ENCODE measurements around the gene KIAA1217.
A peak's percentile ranks its signal among the peaks of the same experiment; 100 is the strongest.

KIAA1217 gene

DNA sequence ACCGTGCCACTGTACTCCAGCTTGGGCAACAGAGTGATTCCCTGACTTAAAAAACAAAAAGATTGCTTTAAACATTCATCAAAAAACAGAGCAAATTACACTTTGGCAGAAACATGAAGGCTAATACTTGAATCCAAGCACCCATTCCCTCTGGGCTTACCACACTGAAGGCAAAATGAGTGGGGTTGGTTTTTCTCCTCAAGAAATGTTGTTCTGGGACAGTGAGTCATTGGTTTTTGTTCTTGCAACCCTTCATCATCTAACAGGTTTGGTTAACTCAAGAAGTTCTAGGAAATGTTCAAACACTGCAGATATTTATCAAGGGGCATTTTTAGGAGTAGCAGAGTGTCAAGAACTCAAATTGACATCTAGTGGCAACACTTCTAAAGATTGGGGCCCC, 60.5 kb downstream of the KIAA1217 start:
- Histone ChIP-seq H3K4me3 (ENCODE audit: low read depth, low read length) (no peak overlapping the region), H3K27ac (ENCODE audit: extremely low read depth, low read depth, low read length) (no peak overlapping the region), H3K9me3 (ENCODE audit: control insufficient read depth, insufficient read depth, low read depth, low read length) (no peaks in the 10 kb centered on the region), H3K36me3 (ENCODE audit: control insufficient read depth in 2 of 2, insufficient read depth in 1 of 2, low read length in 2 of 2) (no peaks in the 10 kb centered on the region), H3K4me1 (ENCODE audit: control insufficient read depth, insufficient read depth, low read length) (no peaks in the 10 kb centered on the region)
- ChIA-PET POLR2A (no interaction called here), CTCF (no interaction called here)
- no peak for TF ChIP-seq SCRT1 (tag by site-specific recombination; IDR thresholded peaks at IDR 0.05; ENCODE audit: borderline replicate concordance)
- TF ChIP-seq ZNF548 (tag by site-specific recombination; IDR thresholded peaks at IDR 0.05): no peak
- TF ChIP-seq KLF8 (tag by site-specific recombination; IDR thresholded peaks at IDR 0.05): no peak
- TF ChIP-seq ZNF341 (tag by site-specific recombination; IDR thresholded peaks at IDR 0.05; ENCODE audit: low read depth): no peak
- TF ChIP-seq ZBTB8A (tag by site-specific recombination; IDR thresholded peaks at IDR 0.05): no peak
- no peak for TF ChIP-seq GFI1B (tag by site-specific recombination; IDR thresholded peaks at IDR 0.05)

DNA sequence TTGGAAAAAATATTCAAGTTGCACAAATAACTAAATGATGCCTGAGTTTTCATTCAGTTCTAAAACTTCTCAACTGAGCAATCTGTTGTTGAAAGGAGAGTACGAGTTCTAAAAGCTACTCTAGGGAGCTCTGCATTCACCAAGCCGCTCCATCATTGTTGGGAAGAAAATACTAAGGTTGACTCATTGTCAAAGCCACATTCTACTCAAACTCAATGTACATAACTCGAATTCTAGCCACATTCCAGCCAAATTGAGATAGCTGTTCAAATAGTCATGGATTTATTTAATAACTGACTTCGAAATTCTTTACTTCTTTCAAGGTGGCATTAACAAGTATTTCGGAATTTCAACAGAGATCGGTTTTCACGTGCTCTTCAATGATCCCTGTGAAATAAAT, 63.4 kb downstream of the KIAA1217 start:
- TF ChIP-seq ZNF138 (tag by site-specific recombination; IDR thresholded peaks at IDR 0.05; ENCODE audit: borderline replicate concordance) (no peak), ZNF221 (tag by site-specific recombination; IDR thresholded peaks at IDR 0.05; ENCODE audit: borderline replicate concordance) (no peak), ZNF324 (tag by site-specific recombination; IDR thresholded peaks at IDR 0.05) (no peak)
- TF ChIP-seq, protein P1, sequence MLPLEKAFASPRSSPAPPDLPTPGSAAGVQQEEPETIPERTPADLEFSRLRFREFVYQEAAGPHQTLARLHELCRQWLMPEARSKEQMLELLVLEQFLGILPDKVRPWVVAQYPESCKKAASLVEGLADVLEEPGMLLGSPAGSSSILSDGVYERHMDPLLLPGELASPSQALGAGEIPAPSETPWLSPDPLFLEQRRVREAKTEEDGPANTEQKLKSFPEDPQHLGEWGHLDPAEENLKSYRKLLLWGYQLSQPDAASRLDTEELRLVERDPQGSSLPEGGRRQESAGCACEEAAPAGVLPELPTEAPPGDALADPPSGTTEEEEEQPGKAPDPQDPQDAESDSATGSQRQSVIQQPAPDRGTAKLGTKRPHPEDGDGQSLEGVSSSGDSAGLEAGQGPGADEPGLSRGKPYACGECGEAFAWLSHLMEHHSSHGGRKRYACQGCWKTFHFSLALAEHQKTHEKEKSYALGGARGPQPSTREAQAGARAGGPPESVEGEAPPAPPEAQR (tag by site-specific recombination; IDR thresholded peaks at IDR 0.05): no peak
- Histone ChIP-seq H3K27ac (ENCODE audit: extremely low read depth, low read depth, low read length) (no peak overlapping the region), H3K4me1 (ENCODE audit: control insufficient read depth, insufficient read depth, low read length) (no peaks in the 10 kb centered on the region), H3K4me3 (ENCODE audit: low read depth, low read length) (no peak overlapping the region), H3K36me3 (ENCODE audit: control insufficient read depth in 2 of 2, insufficient read depth in 1 of 2, low read length in 2 of 2) (no peaks in the 10 kb centered on the region), H3K9me3 (ENCODE audit: control insufficient read depth, insufficient read depth, low read depth, low read length) (no peaks in the 10 kb centered on the region)
- CTCF ChIA-PET: no interaction called here
- POLR2A ChIA-PET: no interaction called here

DNA sequence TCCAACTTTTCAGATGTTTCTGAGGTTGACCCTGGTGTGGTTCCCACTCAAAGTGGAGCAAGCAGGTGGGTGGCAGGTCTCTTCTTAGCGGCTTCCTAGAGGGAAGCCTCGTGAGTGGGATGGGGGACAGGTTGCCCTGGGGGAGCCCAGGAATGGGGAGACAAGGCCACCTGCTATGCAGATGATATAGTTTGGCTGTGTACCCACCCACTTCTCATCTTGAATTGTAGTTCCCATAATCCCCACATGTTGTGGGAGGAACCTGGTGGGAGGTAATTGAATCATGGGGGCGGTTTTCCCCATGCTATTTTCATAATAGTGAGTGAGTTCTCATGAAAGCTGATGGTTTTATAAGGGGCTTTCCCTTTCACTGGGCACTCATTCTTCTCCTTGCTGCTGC, 68.3 kb downstream of the KIAA1217 start:
- no peak overlapping the region for H3K4me3 ChIP-seq (ENCODE audit: low read depth, low read length)
- CTCF ChIA-PET: interaction anchor here (0.6 kb wide), 1 partner anchor 236 kb away, joined by 3 read pairs; no protein-coding TSS in a partner anchor
- H3K36me3 ChIP-seq (ENCODE audit: control insufficient read depth in 2 of 2, insufficient read depth in 1 of 2, low read length in 2 of 2): no peaks in the 10 kb centered on the region
- H3K27ac ChIP-seq (ENCODE audit: extremely low read depth, low read depth, low read length): no peak overlapping the region
- peak; percentile 81 for TF ChIP-seq EGR2 (tag by site-specific recombination; IDR thresholded peaks at IDR 0.05; ENCODE audit: low read depth)
- TF ChIP-seq, protein P2, sequence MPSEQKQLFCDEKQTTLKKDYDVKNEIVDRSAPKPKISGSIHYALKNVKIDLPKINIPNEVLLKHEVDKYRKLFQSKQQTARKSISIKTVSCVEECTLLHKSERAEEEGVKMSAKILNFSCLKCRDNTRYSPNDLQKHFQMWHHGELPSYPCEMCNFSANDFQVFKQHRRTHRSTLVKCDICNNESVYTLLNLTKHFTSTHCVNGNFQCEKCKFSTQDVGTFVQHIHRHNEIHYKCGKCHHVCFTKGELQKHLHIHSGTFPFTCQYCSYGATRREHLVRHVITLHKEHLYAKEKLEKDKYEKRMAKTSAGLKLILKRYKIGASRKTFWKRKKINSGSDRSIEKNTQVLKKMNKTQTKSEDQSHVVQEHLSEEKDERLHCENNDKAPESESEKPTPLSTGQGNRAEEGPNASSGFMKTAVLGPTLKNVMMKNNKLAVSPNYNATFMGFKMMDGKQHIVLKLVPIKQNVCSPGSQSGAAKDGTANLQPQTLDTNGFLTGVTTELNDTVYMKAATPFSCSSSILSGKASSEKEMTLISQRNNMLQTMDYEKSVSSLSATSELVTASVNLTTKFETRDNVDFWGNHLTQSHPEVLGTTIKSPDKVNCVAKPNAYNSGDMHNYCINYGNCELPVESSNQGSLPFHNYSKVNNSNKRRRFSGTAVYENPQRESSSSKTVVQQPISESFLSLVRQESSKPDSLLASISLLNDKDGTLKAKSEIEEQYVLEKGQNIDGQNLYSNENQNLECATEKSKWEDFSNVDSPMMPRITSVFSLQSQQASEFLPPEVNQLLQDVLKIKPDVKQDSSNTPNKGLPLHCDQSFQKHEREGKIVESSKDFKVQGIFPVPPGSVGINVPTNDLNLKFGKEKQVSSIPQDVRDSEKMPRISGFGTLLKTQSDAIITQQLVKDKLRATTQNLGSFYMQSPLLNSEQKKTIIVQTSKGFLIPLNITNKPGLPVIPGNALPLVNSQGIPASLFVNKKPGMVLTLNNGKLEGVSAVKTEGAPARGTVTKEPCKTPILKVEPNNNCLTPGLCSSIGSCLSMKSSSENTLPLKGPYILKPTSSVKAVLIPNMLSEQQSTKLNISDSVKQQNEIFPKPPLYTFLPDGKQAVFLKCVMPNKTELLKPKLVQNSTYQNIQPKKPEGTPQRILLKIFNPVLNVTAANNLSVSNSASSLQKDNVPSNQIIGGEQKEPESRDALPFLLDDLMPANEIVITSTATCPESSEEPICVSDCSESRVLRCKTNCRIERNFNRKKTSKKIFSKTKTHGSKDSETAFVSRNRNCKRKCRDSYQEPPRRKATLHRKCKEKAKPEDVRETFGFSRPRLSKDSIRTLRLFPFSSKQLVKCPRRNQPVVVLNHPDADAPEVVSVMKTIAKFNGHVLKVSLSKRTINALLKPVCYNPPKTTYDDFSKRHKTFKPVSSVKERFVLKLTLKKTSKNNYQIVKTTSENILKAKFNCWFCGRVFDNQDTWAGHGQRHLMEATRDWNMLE (tag by site-specific recombination; conservative IDR thresholded peaks at IDR 0.05; ENCODE audit: low read depth): no peak
- TF ChIP-seq, protein P3, sequence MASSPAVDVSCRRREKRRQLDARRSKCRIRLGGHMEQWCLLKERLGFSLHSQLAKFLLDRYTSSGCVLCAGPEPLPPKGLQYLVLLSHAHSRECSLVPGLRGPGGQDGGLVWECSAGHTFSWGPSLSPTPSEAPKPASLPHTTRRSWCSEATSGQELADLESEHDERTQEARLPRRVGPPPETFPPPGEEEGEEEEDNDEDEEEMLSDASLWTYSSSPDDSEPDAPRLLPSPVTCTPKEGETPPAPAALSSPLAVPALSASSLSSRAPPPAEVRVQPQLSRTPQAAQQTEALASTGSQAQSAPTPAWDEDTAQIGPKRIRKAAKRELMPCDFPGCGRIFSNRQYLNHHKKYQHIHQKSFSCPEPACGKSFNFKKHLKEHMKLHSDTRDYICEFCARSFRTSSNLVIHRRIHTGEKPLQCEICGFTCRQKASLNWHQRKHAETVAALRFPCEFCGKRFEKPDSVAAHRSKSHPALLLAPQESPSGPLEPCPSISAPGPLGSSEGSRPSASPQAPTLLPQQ (tag by site-specific recombination; IDR thresholded peaks at IDR 0.05): no peak
- TF ChIP-seq ZNF10 (tag by site-specific recombination; IDR thresholded peaks at IDR 0.05): no peak
- TF ChIP-seq ZNF654 (tag by site-specific recombination; IDR thresholded peaks at IDR 0.05; ENCODE audit: low read depth): no peak
- peak; percentile 81 for TF ChIP-seq ZFHX2 (tag by site-specific recombination; conservative IDR thresholded peaks at IDR 0.05)
- no peaks in the 10 kb centered on the region for H3K9me3 ChIP-seq (ENCODE audit: control insufficient read depth, insufficient read depth, low read depth, low read length)
- POLR2A ChIA-PET: no interaction called here
- H3K4me1 ChIP-seq (ENCODE audit: control insufficient read depth, insufficient read depth, low read length): no peaks in the 10 kb centered on the region
